ENCODE data around the gene C22orf39.

C22orf39 gene

DNA sequence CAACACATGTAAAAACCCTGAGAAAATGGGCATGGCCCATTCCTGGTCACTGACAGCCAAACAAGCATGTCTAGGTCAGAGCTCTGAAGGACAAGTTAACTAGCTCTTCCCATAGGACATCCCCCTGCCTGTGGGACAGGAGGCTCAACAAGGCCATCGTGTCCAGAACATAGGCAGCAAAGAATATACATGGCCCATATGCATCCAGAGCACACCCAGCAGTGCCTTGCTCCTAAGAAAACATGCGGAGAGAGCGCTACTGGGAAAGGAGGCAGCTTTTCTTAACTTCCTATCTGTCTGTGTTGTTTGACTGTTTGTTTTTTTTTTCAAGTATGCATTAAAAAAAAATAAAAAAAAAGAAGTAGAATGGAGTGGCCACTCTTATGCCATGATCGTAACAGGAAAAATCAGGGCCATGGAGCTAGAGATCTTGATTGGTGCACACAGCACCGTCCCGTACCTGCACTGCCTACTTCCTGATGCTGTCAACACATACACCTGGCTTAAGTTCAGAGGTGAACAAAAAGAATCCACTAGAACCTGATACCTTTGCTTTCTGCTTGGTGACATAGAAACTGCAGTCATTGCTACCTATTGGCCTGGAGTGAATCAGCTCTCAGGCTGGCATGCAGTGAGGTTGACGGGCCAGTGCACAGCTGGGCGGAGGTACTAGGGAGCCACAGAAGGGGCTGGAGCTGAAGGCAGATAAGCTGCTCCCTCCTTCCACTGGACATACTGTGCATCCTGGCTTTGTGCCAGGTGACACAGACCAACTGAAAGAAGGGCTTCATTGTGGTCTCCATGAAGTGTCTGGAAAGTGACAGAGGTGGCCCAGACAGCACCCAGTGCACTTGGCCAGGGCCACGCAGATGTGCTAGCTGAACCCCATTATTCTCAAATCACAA is 19.6 kb upstream of the C22orf39 start:
- TF ChIP-seq, protein P1, sequence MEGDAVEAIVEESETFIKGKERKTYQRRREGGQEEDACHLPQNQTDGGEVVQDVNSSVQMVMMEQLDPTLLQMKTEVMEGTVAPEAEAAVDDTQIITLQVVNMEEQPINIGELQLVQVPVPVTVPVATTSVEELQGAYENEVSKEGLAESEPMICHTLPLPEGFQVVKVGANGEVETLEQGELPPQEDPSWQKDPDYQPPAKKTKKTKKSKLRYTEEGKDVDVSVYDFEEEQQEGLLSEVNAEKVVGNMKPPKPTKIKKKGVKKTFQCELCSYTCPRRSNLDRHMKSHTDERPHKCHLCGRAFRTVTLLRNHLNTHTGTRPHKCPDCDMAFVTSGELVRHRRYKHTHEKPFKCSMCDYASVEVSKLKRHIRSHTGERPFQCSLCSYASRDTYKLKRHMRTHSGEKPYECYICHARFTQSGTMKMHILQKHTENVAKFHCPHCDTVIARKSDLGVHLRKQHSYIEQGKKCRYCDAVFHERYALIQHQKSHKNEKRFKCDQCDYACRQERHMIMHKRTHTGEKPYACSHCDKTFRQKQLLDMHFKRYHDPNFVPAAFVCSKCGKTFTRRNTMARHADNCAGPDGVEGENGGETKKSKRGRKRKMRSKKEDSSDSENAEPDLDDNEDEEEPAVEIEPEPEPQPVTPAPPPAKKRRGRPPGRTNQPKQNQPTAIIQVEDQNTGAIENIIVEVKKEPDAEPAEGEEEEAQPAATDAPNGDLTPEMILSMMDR (IDR thresholded peaks at IDR 0.05; ENCODE audit: low read length, missing control alignments): no peak
- H3K4me3 ChIP-seq (replicated peaks; ENCODE audit: low read depth, low read length): no peak overlapping the region
- no peak for DNase-seq (ENCODE audit: low read depth)

DNA sequence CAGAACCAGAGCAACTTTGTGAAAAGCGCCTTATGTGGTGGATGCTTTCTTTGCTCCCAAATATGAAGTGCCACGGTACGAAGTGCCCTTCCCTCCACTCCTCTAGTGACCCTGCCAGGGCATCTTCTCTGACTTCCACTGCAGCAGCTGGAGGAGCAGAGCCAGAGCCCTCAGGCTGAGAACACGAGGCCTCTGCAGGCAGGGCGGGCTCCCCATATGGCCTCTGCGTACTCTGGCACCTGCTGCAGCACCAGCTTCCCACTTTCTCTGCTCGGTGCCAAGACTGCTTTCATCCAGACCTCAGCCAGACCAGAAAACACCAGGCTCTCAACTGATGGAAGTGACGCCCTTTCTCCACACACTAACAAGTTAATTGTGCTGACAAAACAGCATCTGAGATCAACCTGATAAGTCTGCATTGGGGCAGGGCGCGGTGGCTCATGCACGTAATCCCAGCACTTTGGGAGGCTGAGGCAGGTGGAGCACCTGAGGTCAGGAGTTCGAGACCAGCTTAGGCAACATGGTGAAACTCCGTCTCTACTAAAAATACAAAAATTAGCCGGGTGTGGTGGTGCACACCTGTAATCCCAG is 18.7 kb upstream of the C22orf39 start:
- TF ChIP-seq, protein P1 (IDR thresholded peaks at IDR 0.05; ENCODE audit: low read length, missing control alignments): no peak
- H3K4me3 ChIP-seq (replicated peaks; ENCODE audit: low read depth, low read length): no peak overlapping the region
- no peak for DNase-seq (ENCODE audit: low read depth)

GRCh38 chr22:19464975-19465374 is 17.5 kb upstream of the C22orf39 start:
- no peak for DNase-seq (ENCODE audit: low read depth)
- H3K4me3 ChIP-seq (replicated peaks; ENCODE audit: low read depth, low read length): no peak overlapping the region
- TF ChIP-seq, protein P1 (IDR thresholded peaks at IDR 0.05; ENCODE audit: low read length, missing control alignments): no peak

- DNase-seq (ENCODE audit: low read depth): no peak
- no peak overlapping the region for H3K4me3 ChIP-seq (replicated peaks; ENCODE audit: low read depth, low read length)
- TF ChIP-seq, protein P1 (IDR thresholded peaks at IDR 0.05; ENCODE audit: low read length, missing control alignments): no peak
Measured at GRCh38 chr22:19464546-19464945, 17.0 kb upstream of the C22orf39 start.

GRCh38 chr22:19463491-19464469 is 16.3 kb upstream of the C22orf39 start:
- TF ChIP-seq, protein P1 (IDR thresholded peaks at IDR 0.05; ENCODE audit: low read length, missing control alignments): no peak
- no peak for DNase-seq (ENCODE audit: low read depth)
- no peak overlapping the region for H3K4me3 ChIP-seq (replicated peaks; ENCODE audit: low read depth, low read length)

DNA sequence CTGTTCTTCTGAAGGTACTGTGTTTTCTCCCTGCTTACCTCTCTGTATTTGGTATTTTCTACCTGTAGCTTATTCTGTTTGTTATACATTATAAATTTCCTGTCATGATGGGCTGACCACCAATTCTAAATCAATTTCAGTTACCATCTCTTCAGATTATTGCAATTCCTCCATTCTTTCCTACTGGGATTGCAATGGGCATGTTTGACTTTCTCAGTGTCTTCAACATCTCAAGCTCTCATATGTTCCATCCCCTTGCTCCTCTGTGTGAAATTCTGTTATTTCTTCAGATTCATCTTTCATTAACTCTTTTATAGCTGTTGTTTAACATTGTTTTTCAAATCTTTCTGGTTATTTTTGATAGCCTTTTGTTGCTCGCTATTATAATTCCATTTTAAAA is 15.5 kb upstream of the C22orf39 start:
- DNase-seq (ENCODE audit: low read depth): no peak
- H3K4me3 ChIP-seq (replicated peaks; ENCODE audit: low read depth, low read length): no peak overlapping the region
- TF ChIP-seq, protein P1 (IDR thresholded peaks at IDR 0.05; ENCODE audit: low read length, missing control alignments): no peak

Data from fibroblast of pulmonary artery (primary cell).